ENCODE data around the gene RILP.

RILP gene

DNA sequence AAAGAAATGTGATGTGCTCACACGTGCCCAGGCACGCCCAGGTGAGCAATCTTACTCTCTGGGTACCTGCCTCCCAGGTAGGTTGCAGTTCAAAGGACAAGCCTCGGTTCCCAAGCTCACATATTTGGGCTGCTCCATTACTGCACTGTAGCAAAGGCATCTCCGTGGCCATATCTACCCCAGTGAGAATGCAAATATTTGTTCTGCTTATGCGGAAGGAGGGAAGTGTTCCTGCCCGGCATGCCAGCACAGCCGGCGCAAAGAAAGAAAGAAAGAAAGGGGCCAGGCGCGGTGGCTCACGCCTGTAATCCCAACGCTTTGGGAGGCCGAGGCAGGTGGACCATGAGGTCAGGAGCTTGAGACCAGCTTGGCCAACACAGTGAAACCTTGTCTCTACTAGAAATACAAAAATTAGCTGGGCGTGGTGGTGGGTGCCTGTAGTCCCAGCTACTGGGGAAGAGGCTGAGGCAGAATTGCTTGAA is 51.8 kb downstream of the RILP start:
- DNase-seq: no peak

Data from activated CD8-positive, alpha-beta memory T cell treated with anti-CD3 and anti-CD28 coated beads, Interleukin-2, amount 50 U/mL, for 4 hours (primary cell).